ENCODE data around the gene ZNF48.

The ZNF48 gene

DNA sequence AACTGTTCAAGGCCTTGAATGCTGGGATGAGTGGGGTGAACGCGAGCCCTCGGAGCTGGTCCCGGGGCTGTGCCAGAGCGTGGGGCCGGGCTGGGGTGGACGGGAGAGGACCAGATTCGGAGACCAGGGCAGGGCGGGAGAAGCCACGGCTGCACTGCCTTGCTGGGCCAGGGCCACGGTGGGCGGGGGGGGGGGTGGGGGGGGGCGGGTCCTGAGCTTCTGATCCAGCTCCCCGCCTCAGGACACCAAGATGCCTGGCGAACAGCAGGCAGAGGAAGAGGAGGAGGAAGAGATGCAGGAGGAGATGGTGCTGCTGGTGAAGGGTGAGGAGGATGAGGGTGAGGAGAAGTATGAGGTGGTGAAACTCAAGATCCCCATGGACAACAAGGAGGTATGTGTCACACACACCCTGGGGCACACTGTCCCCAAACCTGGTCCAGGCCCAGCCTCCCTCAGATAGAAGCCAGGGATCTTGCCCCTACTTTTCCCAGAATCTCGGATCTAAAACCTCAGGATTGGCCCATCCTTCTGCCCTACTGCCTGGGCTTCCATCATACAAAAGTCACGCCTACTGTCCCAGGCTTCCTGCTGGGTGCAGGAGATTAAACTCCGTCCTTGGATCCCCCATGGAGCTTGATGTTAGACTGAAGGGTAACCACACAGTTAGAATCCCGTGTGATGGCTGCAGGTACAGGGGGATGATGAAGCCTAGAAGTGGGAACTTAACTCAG, 12.7 kb downstream of the ZNF48 start:
- DNase-seq (ENCODE audit: low read depth) = no peak

- DNase-seq (ENCODE audit: low read depth) = peak; percentile 87
Observed at GRCh38 chr16:30409125-30410060, 14.2 kb downstream of the ZNF48 start.

DNA sequence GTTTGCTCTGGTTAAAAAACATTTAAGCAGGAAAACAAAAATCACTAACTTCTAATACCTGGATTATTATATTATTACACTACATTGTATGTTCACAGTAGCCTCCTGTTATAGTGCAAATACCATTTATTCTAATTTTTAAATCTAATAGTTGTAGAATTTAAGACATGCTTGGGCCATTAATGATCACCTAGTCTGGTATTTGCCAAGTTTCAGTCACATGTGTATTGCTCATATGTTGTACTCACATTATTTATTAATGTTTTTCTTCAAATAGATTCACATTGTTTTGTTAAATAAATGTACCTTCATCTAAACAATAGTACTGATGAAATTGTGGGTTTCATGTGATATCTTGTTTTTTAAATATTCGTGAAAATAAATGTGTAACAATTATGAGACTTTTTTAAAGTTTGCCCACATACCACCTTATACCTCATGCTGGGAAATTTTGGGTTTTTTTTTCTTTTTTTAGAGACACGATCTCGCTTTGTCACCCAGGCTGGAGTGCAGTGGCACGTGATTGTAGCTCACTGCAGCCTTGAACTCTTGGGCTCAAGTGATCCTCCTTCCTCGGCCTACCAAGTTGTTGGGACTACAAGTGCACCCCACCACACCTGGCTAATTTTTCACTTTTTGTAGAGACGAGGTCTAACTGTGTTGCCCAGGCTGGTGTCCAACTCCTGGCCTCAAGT, 18.0 kb downstream of the ZNF48 start:
- DNase-seq (ENCODE audit: low read depth) = no peak

DNA sequence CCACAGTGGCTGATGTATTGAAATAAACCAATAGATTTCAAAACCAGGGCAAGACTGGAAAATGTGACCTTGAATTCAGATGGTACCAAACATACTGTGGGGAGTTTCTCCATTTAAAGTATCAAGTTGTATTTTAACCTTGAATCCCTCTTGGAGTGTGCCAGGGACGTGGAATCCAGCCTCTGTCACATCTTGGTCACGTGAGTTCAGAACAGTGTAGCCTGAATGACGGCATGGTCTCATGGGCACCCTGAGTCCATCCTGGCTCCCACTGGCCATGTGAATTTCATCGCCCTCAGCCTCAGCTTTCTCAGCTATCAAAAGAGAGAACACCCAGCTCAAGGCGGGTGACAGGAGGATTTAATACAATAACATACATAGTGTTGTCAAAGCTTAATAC, 18.9 kb downstream of the ZNF48 start:
- DNase-seq (ENCODE audit: low read depth) = no peak

DNA sequence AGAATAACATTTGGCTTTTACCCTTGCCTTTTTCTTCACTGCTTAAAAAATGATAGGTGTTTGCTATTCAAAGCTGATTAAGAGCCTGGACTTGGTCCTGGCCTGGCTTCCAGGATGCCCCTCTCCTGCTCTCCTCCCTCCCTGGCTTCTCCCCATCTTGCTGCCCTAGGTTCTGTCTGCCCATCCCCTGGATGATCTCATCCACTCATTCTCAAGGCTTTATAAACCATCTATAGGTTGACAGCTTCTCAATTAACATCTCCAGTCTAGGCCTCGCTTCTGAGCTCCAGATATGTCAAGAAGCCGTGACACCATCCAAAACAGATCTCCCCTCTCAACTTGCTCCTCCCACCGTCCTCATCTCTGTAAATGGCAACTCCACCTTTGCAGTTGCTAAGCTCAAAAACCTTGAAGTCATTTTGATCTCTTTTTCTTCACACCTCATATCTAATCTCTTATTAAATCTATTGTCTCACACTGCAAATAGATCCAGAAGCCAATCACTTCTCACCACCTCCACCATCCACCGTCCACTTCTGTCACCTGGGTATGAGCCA, 20.9 kb downstream of the ZNF48 start:
- DNase-seq (ENCODE audit: low read depth) = no peak

- no peak for DNase-seq (ENCODE audit: low read depth)
Observed at GRCh38 chr16:30416624-30417528, 21.7 kb downstream of the ZNF48 start.

DNA sequence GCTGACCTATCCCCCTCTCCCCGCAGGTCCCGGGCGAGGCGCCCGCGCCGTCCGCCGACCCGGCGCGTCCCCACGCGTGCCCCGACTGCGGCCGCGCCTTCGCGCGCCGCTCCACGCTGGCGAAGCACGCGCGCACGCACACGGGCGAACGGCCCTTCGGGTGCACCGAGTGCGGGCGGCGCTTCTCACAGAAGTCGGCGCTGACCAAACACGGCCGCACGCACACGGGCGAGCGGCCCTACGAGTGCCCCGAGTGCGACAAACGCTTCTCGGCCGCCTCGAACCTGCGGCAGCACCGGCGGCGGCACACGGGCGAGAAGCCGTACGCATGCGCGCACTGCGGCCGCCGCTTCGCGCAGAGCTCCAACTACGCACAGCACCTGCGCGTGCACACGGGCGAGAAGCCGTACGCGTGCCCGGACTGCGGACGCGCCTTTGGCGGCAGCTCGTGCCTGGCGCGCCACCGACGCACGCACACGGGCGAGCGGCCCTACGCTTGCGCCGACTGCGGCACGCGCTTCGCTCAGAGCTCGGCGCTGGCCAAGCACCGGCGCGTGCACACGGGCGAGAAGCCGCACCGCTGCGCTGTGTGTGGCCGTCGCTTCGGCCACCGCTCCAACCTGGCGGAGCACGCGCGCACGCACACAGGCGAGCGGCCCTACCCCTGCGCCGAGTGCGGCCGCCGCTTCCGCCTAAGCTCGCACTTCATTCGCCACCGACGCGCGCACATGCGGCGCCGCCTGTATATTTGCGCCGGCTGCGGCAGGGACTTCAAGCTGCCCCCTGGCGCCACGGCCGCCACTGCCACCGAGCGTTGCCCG, 22.5 kb downstream of the ZNF48 start:
- DNase-seq (ENCODE audit: low read depth) = peak; percentile 87

DNA sequence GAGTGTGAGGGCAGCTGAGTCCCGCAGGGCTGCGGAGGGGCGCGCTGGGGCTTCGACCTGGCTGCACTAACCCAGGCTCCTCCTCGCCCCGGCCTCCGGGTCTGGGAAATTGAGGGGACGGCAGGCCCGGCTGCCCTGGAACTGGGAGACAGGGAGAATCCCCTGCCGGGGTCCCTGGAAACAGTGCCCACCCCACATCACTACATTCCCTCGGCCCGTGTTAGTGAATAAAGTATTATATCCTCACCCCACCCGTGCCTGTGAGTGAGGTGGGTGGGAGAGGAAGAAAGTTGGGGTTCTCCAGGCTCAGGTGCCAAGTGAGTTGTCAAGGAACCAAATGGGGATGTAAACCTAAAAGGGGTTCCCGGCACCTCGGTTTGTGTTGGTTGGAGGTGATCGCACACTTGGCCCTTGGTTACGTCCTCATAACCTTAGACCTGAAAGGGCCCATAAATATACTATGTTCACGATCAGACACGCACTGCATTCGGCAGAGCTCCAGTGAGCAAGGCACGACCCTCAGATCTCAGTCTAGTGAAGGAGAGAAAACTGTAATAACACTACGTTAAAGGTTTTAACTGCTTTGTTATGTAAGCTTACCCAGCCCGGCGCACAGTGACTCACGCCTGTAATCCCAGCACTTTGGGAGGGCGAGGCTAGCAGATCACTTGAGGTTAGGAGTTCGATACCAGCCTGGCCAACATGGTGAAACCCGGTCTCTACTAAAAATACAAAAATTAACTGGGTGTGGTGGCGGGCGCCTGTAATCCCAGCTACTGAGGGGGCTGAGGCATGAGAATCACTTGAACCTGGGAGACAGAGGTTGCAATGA, 23.3 kb downstream of the ZNF48 start:
- DNase-seq (ENCODE audit: low read depth) = no peak

GRCh38 chr16:30421010-30421409, 25.8 kb downstream of the ZNF48 start:
- DNase-seq (ENCODE audit: low read depth) = no peak

- no peak for DNase-seq (ENCODE audit: low read depth)
Observed at GRCh38 chr16:30428055-30428454, 32.8 kb downstream of the ZNF48 start.

- no peak for DNase-seq (ENCODE audit: low read depth)
Observed at GRCh38 chr16:30429418-30429677, 34.1 kb downstream of the ZNF48 start.

- peak; percentile 97 for DNase-seq (ENCODE audit: low read depth)
Observed at GRCh38 chr16:30429678-30430427, 34.6 kb downstream of the ZNF48 start, which contains the start of gene DCTPP1. TSS of gene DCTPP1 (minus strand) at chr16:30430030. CDS start at chr16:30429980, 50 bp downstream.

DNA sequence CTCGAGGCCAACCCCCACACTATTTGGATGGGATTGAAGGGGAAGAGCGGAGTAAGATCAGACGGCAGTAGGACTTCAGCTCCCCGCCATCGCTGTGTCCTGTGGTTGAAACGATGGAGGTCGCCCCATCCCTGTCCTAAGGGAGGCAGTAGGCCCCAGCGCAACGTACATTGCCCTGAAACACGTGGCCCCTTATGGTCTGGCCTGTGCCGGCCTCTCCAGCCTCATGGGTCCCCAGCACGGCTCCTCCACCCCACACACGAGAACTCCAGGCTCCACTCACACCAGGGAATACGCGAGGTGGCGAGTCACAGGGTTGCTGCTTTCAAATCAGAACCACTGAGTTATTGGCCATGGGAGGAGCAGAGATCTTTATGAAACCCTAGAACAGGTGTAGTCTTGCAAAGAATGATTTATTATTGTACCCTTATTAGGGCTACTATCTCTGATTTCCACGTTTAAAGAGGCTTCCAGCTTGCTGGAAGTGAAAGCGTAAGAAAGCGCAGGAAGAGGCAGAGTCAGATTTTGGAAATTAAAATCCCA, 35.3 kb downstream of the ZNF48 start:
- DNase-seq (ENCODE audit: low read depth) = no peak

- DNase-seq (ENCODE audit: low read depth) = no peak
Observed at GRCh38 chr16:30434852-30435251, 39.6 kb downstream of the ZNF48 start.

- no peak for DNase-seq (ENCODE audit: low read depth)
Observed at GRCh38 chr16:30437511-30438046, 42.4 kb downstream of the ZNF48 start.

- no peak for DNase-seq (ENCODE audit: low read depth)
Observed at GRCh38 chr16:30438835-30439234, 43.6 kb downstream of the ZNF48 start.

- no peak for DNase-seq (ENCODE audit: low read depth)
Observed at GRCh38 chr16:30439720-30440348, 44.6 kb downstream of the ZNF48 start.

DNA sequence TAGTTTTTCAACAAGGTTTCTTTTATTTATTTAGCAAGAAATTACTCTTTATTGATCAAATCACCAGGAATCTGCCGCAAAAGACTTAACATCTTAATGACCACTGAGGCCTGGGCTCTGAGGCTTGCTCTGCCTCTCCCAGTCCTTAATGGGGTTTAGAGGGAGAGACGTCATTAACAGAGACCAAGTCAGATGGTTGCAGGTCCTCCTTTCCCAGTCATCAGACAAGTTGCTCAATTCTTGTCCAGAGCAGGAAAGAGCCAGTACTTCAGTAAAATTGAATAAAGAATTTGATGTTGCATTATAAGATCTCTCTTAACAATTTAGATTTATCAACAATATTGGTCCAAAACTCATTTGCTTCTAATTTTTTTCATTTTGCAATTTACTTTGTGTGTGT, 48.4 kb downstream of the ZNF48 start:
- DNase-seq (ENCODE audit: low read depth) = no peak
